ENCODE data around the gene PRKAR1B.

GRCh38 chr7:674454-675410 lies 52.3 kb downstream of the PRKAR1B start:
- TF ChIP-seq POLR2A (IDR thresholded peaks at IDR 0.05), result no peak
- TF ChIP-seq, protein P1, sequence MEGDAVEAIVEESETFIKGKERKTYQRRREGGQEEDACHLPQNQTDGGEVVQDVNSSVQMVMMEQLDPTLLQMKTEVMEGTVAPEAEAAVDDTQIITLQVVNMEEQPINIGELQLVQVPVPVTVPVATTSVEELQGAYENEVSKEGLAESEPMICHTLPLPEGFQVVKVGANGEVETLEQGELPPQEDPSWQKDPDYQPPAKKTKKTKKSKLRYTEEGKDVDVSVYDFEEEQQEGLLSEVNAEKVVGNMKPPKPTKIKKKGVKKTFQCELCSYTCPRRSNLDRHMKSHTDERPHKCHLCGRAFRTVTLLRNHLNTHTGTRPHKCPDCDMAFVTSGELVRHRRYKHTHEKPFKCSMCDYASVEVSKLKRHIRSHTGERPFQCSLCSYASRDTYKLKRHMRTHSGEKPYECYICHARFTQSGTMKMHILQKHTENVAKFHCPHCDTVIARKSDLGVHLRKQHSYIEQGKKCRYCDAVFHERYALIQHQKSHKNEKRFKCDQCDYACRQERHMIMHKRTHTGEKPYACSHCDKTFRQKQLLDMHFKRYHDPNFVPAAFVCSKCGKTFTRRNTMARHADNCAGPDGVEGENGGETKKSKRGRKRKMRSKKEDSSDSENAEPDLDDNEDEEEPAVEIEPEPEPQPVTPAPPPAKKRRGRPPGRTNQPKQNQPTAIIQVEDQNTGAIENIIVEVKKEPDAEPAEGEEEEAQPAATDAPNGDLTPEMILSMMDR (IDR thresholded peaks at IDR 0.05 in 4 of 5, conservative IDR thresholded peaks at IDR 0.05 in 1 of 5), result no peak

Data from gastrocnemius medialis (tissue), 4 donors.